ENCODE measurements around the gene TCFL5. TPM values are rescaled to one million over a fixed set of nuclear protein-coding genes. Genes with fewer than 3 reads are reported as not detected.

TCFL5 gene
- total RNA-seq, 1 donor from 2014 or later, result 9.1 TPM

DNA sequence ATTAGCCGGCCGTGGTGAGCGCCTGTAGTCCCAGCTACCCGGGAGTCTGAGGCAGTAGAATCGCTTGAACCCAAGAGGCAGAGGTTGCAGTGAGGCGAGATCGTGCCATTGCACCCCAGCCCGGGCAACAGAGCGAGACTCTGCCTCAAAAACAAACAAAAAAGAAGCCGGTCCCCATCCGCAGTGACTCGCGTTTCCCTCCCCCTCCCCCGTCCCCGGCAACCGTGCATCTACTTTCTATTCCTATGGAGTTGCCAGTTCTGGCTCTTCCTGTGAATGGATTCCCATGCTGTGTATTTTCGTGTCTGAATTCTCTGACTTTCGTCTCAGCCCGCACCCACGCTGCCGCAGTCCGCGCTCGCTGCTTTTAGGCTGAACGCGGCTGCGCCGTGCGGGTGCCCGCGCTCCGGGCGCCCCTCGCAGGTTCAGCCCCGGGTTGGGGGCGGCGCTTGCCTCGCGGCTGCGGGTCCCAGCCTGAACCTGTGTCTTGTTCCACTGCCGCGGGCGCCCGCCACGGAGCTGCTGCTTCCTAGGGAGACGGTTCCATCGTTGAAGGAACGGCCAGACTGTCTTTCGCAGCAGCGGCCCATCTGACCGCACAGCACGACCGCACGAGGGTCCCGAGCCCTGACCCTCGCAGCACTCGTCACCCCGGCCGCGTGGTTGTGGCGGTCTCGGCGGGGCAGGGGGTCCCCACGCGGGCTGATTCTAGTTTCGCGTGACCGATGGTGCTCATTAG is 66.4 kb downstream of the TCFL5 start:
- peak; percentile 67 for DNase-seq

DNA sequence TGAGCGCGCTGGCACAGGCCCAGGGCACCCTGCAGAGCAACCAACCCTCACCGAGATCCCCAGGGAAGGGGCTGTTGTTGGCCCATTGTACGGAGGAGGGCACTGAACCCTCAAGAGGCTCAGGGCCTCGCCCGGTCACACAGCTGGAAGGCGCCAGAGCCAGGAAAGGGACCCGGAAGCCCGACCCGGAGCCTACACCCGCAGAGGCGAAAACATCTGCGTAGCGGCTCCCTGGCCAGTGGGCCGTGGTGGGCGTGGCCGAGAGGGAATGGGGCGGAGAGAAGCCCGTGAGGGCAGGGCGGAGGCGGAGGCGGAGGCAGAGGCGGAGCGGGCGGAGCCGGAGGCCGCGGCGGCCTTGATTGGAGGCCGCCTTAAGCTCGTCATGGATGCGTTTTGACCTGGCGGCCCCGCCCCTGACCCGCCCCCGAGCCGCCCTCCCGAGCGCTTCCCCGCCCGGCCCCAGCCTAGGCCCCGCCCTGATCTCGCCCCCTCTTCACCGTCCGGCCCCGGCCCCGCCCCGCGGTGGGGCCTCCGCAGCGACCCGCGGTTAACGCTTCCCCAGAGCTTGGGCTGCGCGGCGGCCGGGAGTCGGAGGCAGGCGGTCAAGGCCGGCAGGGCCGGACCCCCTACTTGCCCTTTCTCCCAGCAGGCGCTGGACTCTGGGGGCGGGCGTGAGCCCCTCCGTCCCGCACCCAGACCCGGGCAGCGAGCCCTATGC is 67.5 kb downstream of the TCFL5 start:
- peak; percentile 98 for DNase-seq

GRCh38 chr20:62793757-62794006 is 67.9 kb downstream of the TCFL5 start:
- DNase-seq, result no peak

DNA sequence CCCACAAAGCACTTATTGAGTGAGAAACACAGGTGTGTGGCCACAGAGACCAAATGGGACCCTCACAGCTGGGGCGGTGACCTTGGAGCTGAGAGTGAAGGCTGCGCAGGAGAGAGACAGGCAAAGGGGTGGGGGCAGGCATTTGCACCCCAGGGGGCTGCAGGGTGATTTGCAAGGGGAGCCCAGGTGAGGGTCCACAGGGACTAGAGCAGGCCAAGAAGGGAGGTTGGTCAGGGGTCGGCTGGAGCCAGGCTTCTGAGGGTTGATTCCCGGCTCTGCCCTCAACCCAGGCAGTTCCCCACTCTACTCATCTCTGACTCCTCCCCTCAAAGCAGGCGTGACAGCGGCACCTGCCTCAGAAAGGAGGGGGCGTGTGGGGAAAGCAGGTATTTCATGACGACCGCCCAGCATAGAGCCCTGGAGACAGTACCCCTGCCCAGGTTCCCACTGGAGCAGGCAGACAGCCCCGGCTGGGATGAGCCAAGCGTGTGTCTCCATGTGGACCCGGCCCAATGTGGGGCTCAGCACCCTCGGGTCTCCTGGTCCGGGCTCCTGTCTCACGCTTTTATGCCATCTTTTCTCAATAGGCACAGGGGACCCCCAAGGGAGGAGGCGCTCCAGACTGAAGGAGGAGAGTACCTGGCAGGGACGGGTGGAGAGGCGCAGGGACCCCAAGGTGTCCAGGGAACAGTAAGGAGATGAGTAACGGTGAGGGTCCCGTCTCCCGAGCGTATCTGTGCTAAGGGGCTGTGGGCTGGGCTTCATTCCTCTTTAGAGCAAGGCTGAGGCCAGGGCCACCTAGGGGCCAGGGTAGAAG is 68.5 kb downstream of the TCFL5 start:
- no peak for DNase-seq

- no peak for DNase-seq
Measured at GRCh38 chr20:62792182-62792939, 69.3 kb downstream of the TCFL5 start.

DNA sequence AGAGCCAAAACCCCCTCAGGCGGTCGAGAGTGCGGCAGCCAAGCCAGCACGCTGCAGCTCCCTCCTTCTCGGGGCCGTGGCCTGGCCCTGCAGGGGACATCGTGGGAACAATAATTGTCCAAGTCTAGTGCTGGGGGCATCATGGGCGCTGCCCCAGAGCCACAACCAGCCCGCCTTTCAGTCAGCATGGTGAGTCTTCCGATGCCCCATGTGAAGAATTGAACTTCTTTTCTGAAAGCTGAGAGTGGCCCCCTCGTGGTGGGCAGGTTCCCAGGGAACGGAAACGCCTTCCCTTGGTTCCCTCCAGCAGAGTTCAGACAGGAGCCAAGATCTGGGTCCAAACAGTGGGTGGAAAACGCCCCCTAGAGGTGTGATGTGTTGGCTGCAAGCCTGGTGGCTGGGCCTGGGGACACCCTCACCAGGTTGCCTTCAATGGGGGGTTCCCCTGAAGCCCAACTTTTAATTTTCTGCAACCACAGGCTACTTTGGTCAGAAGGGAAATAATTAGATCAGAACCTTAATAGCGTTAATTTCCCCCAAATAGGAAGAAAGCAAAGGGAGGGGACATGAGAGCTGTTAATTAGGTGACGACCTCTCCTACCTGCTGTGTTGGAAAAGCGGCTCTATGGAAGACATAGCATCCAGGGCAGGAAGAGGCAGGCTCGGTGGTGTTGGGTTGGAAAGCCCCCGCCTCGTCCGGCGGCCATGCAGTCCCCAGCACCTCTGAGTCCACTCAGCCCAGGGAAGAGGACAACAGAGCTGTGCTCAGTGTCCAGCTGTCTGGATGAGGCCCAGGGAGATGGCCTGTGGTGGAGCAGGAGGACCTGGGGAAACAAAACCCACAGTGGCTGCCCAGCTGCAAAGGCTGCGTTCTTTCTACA is 70.1 kb downstream of the TCFL5 start:
- peak; percentile 96 for DNase-seq

Small RNA genes within 50 kb of the gene (small RNA-seq; reads per million reads assigned to genes)
- gene DPH3P1 (ENCODE audit: low replicate concordance), result not detected

Other genes starting within 250 kb of the TCFL5 start
- gene SLCO4A1, start 219.3 kb downstream of the TCFL5 start, total RNA-seq, result 4.1 TPM
- not detected for gene NTSR1, start 153.0 kb downstream of the TCFL5 start, total RNA-seq
- gene MRGBP, start 65.3 kb downstream of the TCFL5 start, total RNA-seq, result 11.3 TPM
- 20.6 TPM for gene OGFR, start 57.0 kb downstream of the TCFL5 start, total RNA-seq
- 28.1 TPM for gene COL9A3, start 44.8 kb downstream of the TCFL5 start, total RNA-seq
- gene DIDO1, start 64.7 kb upstream of the TCFL5 start, total RNA-seq, result 57.5 TPM
- 31.3 TPM for gene GID8, start 76.3 kb upstream of the TCFL5 start, total RNA-seq
- 2.3 TPM for gene SLC17A9, start 90.9 kb upstream of the TCFL5 start, total RNA-seq
- gene BHLHE23, start 145.1 kb upstream of the TCFL5 start, total RNA-seq, result not detected

Data from tongue (tissue), 3 donors.